ENCODE results near the gene TTBK1.

The TTBK1 gene

DNA sequence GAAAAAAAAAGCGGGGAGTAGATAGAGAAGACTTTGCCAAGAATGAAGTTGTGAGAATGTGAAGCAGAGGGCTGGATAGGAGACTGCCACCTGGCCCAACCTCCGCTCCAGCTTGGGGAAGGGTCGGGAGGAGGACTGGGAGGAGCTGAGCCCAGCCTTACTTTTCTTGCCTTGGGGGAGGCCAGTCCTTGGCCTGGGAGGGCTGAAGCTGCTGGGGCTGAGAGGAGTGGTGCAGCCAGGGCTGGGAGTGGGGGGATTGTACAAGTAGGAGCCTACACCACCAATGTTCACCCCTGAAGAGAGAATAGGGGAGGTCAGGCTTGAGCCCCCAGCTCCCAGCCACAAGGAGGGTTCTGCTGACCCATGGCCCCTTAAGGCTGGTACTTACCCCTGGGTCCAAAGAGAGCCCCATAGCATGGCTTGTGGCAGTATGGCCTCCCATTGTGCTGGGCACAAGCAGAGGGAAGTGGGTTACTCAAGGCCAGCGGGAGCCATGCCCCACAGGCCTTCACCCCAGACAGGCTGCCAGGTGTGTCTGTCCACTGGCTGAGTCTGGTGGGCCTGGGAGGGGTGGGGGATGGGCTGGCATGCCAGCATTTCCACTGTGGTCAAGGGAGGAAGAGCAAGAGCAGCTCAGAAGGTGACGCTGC, 64.3 kb downstream of the TTBK1 start:
- no peak for DNase-seq

DNA sequence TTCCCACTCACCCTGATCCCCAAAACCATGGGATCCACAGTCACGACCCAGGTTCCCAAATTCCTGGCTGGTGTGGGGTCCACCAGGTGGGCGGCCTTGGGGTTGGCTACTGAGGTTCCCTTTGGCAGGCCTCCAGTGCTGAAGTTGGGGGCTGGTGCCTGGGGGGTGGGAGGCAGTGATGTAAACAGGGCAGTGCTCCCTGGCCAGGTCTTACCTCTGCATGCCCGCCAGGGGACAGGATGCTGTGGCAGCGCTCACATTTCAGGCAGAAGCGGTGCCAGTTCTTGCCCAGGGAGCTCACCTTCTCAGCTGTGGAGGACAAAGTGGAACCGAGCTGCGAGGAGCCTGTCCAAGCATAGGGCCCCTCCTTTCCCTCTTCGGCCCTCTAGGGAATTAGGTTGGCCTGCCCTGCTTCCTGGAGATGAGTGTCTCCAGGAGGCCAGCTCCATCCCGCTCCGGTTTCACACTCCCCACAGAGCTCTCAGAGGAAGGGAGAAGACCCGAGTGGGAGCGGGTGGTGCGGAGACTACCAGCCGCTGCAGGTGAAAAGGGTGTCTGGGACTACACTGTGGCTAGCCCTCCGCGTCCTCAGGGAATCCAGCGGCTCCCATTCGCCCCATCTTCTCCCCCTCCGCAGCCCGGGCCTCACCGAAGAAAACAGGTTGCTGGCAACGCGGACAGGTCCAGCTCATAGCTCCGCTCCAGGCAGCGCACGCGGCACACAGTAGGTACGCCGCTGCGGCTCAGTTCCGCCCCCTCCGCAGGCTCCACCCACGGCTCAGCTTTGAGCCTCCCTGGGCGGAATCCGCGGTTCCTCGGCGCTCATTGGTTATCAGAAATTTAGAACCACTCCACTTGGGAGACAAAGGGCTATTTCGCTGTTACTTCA, 65.1 kb downstream of the TTBK1 start, which contains the start of gene CRIP3:
Gene CRIP3, minus strand, starts transcription at position 726 of the 889 bp plus-strand sequence. Its CDS starts 34 bp downstream, at position 692.
- no peak for DNase-seq

DNA sequence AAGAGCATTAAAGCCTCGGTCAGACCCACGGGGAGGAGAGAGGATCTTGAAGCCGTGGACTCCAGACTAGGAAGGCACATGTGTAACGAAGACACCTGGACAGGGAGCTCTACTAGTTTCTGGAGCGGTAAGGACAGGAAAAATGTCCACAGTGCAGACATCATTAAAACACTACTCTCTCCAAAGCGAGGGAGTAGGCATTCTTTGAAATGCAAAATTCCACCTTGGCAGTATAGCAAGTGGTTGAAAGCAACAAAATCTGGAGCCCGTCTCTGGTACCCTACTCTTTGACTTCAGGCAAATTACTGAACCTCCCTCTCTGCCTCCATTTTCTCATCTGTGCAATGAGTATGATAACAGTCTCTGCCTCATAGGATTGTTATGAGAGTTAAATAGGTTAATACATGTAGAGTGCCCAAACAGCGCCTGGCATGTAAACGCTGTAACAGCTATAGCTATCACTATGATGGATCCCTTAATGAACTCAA, 65.8 kb downstream of the TTBK1 start:
- no peak for DNase-seq

DNA sequence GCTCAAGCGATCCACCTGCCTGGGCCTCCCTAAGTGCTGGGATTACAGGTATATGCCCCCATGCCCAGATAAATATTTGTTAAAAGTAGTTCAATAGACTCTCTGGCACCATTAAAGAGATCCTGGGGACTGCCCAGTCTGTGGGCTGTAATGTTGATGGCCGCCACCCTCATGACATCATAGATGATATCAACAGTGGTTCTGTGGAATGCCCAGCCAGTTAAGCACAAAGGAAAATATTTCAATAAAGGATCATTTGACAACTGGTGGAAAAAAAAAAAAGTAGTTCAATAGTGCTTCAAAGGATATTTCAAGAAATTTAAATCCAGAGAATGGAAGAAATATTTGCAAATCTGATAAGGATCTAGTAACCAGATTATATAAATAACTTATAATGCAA, 66.9 kb downstream of the TTBK1 start:
- no peak for DNase-seq

DNA sequence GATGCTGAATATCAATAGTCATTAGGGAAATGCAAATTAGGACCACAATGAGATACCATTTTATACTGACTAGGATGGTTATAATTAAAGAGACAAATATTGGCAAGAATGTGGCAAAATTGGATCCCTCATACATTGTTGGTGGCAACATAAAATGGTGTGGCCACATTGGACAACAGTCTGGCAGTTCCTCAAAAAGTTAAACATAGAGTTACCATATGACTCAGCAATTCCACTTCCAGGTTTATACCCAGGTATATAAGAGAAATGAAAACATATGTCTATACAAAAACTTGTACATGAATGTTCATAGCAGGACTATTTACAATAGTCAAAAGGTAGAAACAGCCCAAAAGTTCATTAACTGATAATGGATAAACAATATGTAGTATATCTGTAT, 67.3 kb downstream of the TTBK1 start:
- DNase-seq, result no peak

DNA sequence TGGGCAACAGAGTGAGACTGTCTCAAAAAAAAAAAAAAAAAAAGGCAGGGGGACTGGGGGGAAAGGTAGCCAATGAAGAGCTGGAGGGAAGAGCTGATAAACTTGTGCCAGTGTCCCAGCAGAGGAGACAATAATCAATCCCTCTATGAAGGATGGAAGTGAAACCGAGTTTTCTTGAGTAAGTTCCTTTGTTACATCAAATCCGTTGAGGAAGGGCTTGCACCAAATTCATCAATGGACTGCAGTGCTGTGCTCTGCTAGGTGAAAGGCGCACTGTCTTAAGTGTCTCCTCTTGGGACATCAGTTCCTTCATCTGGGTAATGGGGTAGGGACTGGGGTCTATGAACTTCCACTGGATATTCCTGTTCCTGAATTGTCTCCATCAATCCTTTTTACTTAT, 68.4 kb downstream of the TTBK1 start:
- no peak for DNase-seq

DNA sequence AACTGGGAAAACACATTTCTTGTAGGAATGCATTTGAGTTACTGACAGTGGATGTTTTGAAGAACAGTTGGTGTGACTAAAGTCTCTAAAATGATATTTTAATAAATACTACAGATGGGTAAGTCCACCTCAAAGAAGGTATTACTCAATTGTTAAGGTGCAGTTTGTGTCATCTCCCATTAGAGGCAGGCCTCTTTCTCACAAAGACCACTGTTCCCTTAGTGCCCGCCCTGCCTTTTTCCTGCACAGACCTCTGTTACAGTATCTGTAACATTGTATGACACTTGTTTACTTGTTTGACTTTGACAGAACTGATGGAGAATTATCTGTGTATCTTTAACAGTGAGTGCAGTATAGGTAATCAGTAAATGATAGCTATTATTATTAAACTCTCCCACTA, 70.5 kb downstream of the TTBK1 start:
- no peak for DNase-seq

DNA sequence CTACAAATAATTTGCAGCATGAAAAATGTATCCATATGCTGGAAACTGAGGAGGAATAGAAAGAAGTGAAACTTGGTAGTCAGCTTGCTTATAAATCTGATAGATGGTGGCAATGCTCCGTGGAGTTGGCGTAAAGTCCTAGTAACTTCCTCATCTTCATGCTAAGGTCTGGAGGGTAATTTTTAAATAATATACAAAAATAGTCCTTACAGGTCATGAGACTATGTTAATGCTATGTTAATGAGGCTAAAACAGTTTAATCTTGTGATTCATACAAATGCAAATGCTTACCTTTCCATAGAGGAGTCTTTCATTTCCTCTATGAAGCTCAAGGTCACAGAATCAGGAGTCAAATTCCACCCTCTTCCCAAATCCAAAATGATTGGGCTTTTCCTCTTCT, 74.7 kb downstream of the TTBK1 start:
- DNase-seq, result no peak

DNA sequence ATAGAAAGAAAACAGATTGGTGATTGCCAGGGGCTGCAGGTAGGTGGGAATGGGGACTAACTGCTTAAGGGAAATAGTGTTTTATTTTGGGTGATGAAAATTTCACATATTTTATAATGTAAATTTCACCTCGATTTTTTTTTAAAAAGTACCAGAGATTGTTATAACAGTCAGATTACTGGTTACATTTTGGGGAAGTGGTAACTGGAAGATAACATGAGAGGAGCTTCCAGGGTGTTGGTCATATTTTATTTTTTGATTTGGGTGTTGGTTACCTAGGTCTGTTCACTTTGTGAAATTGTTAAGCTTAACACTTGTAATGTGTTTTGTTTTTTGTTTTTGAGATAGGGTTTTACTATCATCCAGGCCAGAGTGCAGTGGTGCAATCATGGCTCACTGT, 82.6 kb downstream of the TTBK1 start:
- no peak for DNase-seq

DNA sequence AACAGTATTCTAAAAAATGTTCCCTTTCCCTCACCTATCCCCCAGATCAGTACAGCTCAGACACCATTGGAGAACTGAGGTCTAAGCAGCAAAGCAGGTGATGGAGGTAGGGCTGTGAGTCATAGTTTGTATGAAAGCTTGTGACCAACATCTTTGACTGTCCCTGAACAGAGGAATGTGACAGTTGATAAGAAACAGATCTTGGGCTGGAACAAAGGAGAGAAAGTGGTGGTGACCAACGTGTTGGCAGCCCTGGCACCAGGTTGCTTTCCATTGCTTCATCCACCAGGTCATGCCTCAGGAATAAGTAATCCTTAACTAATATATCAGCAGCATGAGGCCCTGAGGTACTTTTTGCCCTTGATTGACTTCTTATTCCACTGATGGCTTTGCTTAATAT, 85.2 kb downstream of the TTBK1 start:
- no peak for DNase-seq

DNA sequence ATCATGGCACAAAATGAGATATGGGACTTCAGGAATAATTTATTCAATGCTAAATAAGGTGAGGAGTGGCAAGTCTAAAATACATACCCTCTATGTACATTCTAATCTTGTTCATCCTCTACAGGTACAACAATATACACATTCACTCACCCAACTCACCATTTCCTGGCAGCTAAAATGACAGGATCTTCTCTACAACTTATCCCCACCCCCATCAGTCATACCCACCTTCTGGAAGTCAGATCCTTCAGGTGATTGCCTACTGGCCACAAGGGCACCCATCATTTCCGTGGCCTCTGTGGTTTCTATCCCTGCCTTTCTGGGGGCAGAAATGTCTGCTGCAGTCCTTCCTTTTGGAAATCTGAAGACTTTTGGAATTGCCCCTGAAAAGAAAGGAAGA, 88.2 kb downstream of the TTBK1 start:
- no peak for DNase-seq

DNA sequence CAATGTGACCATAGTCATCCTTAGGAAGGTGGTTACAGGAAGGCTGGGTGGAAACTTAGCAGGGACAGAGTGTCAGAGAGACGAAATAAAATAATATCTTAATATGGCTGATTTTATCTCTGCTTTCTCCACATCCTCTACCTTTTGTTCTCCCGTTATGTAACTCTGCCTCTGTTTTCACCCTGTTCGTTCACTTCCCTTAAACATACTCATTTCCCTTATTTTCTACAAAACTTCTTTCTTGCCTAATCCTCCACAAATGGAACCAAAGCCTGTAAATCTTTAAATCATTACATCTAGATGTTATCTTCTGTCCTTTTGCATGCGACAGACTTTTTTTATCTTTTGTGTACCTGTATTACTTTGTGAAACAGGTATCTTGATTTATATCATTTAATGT, 88.6 kb downstream of the TTBK1 start:
- DNase-seq, result no peak

DNA sequence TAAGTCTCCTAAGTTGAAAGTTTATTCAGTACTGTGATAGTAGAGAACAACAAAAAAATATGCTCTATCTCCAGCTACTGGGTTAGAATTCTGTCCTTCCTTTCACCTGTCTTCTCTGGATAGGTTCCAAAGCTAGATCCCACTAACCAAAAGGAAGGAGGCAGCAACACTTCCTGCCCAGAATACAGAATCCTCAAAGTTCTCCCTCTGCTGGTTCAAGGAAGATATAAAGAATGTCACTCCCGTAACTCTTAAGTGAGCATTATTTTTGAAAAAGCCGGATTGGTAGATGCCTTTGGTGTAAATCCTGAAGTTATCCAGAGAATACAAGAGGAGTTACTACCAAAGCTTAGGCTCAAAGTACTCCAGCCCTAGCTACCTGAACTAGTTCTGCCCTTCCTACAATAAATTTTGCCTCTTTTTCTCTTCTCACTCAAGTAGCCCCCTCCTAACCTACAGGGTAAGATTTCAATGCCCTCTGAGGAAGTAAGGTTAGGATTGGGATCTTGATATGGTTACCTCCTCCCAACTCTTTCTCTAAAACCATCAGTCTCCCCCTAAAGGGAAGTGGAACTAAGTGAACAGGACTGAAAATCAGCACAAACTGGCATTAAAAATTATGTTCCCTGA, 91.3 kb downstream of the TTBK1 start:
- no peak for DNase-seq

DNA sequence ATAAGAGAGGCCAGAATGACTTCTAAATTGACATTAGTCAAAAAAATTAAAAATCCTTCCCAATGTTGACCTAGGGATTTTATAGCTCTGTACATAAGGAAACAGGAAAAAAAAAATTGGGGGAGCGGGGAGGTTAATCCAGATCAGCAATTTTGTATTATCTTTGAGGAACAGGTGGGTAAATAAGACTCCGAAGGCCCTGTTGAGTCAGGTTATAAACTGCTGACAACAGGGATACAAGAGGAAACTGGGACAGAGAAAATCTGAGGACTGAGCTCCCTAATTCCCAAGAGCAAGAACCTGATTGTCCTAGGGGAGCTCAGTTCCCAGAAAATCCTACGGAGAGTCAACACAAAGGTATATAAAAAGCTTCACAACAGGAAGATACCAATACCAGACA, 92.2 kb downstream of the TTBK1 start:
- DNase-seq, result no peak

DNA sequence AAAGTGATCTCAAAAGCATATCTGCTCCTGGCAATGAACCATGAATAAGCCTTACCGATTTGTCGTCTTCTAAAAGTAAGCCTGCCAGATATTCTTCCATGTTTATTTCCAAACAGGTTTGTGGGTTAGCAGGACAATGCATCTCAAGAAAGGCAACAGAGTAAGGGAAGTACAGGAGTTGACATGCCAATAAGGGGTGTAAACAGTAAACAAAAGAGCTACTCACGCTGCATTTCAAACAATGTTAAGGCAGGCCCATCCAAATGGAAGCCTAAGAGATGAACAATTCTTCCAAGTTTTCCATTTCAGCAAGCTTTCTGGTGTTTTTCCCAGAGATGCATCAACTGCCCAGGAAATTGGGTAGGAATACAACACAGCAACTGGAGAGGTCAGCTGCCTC, 93.1 kb downstream of the TTBK1 start:
- no peak for DNase-seq

All from NCI-H2081 treated with DMSO at 0.1 percent for 48 hours (cell line).